ENCODE results near the gene SUMO4.

DNA sequence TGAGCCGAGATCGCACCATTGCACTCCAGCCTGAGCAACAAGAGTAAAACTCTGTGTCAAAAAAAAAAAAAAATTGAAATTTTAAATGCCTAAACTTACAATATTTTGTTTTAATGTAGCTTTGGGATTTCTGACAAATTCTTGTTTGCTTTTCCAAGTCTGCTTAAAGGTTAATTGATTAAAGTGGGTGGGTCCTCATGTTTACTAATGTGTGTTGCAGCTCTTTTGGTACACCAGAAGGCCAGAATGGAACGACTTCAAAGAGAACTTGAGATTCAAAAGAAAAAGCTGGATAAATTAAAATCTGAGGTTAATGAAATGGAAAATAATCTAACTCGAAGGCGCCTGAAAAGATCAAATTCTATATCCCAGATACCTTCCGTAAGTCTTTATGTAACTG, 2.7 kb upstream of the SUMO4 start:
- TF ChIP-seq, protein P1, sequence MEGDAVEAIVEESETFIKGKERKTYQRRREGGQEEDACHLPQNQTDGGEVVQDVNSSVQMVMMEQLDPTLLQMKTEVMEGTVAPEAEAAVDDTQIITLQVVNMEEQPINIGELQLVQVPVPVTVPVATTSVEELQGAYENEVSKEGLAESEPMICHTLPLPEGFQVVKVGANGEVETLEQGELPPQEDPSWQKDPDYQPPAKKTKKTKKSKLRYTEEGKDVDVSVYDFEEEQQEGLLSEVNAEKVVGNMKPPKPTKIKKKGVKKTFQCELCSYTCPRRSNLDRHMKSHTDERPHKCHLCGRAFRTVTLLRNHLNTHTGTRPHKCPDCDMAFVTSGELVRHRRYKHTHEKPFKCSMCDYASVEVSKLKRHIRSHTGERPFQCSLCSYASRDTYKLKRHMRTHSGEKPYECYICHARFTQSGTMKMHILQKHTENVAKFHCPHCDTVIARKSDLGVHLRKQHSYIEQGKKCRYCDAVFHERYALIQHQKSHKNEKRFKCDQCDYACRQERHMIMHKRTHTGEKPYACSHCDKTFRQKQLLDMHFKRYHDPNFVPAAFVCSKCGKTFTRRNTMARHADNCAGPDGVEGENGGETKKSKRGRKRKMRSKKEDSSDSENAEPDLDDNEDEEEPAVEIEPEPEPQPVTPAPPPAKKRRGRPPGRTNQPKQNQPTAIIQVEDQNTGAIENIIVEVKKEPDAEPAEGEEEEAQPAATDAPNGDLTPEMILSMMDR (conservative IDR thresholded peaks at IDR 0.05 in 1 of 2, IDR thresholded peaks at IDR 0.05 in 1 of 2; ENCODE audit: extremely low read depth in 1 of 2, insufficient read depth in 1 of 2, low read depth in 1 of 2, low read length in 2 of 2): no peak
- no peak for TF ChIP-seq EZH2 (IDR thresholded peaks at IDR 0.05; ENCODE audit: borderline replicate concordance, low read length)

All from mammary epithelial cell (primary cell).